ENCODE measurements around the gene MATK. TPM values are rescaled to one million over a fixed set of nuclear protein-coding genes. Genes with fewer than 3 reads are reported as not detected.

MATK gene
- total RNA-seq, 2 donors from 2014 or later: 5.4 to 6.4 TPM

GRCh38 chr19:3807574-3808354, 21.6 kb upstream of the MATK start:
- no peak overlapping the region for H3K4me3 ChIP-seq
- H3K9me3 ChIP-seq: no peaks in the 10 kb centered on the region
- H3K4me1 ChIP-seq (ENCODE audit: control insufficient read depth in 1 of 2, low read depth in 2 of 2): no peaks in the 10 kb centered on the region
- DNase-seq (ENCODE audit: low spot score) (no peak), ATAC-seq (ENCODE audit: insufficient number of reproducible peaks, low FRiP score, low read depth) (no peak)
- TF ChIP-seq CTCF (IDR thresholded peaks at IDR 0.05): no peak
- no peaks in the 10 kb centered on the region for H3K27me3 ChIP-seq (replicated peaks; ENCODE audit: insufficient read depth)
- no peaks in the 10 kb centered on the region for H3K36me3 ChIP-seq
- no peak overlapping the region for H3K27ac ChIP-seq

GRCh38 chr19:3807131-3807480, 20.9 kb upstream of the MATK start:
- Histone ChIP-seq H3K27ac (no peak overlapping the region), H3K4me1 (ENCODE audit: control insufficient read depth in 1 of 2, low read depth in 2 of 2) (no peaks in the 10 kb centered on the region), H3K27me3 (replicated peaks; ENCODE audit: insufficient read depth) (no peaks in the 10 kb centered on the region), H3K4me3 (no peak overlapping the region), H3K36me3 (no peaks in the 10 kb centered on the region), H3K9me3 (no peaks in the 10 kb centered on the region)
- DNase-seq (ENCODE audit: low spot score) (no peak), ATAC-seq (ENCODE audit: insufficient number of reproducible peaks, low FRiP score, low read depth) (no peak)
- TF ChIP-seq CTCF (IDR thresholded peaks at IDR 0.05): no peak

GRCh38 chr19:3805859-3806258, 19.7 kb upstream of the MATK start:
- TF ChIP-seq CTCF (IDR thresholded peaks at IDR 0.05): no peak
- DNase-seq (ENCODE audit: low spot score): no peak
- Histone ChIP-seq H3K9me3 (no peaks in the 10 kb centered on the region), H3K27ac (no peak overlapping the region), H3K27me3 (replicated peaks; ENCODE audit: insufficient read depth) (peaks cover 8% of the 10 kb centered on the region), H3K36me3 (no peaks in the 10 kb centered on the region), H3K4me1 (ENCODE audit: control insufficient read depth in 1 of 2, low read depth in 2 of 2) (peaks cover 9 to 11% of the 10 kb centered on the region in 2 donors), H3K4me3 (no peak overlapping the region)
- ATAC-seq (ENCODE audit: insufficient number of reproducible peaks, low FRiP score, low read depth): no peak

- DNase-seq (ENCODE audit: low spot score): no peak
- TF ChIP-seq CTCF (IDR thresholded peaks at IDR 0.05): no peak
- Histone ChIP-seq H3K27me3 (replicated peaks; ENCODE audit: insufficient read depth) (peaks cover 8% of the 10 kb centered on the region), H3K4me3 (no peak overlapping the region), H3K9me3 (no peaks in the 10 kb centered on the region), H3K36me3 (no peaks in the 10 kb centered on the region), H3K4me1 (ENCODE audit: control insufficient read depth in 1 of 2, low read depth in 2 of 2) (peaks cover 9 to 11% of the 10 kb centered on the region in 2 donors), H3K27ac (no peak overlapping the region)
- no peak for ATAC-seq (ENCODE audit: insufficient number of reproducible peaks, low FRiP score, low read depth)
Measured at GRCh38 chr19:3804429-3804828, 18.2 kb upstream of the MATK start.

GRCh38 chr19:3803986-3804385, 17.8 kb upstream of the MATK start:
- no peak for ATAC-seq (ENCODE audit: insufficient number of reproducible peaks, low FRiP score, low read depth)
- Histone ChIP-seq H3K4me1 (ENCODE audit: control insufficient read depth in 1 of 2, low read depth in 2 of 2) (peaks cover 9 to 11% of the 10 kb centered on the region in 2 donors), H3K27me3 (replicated peaks; ENCODE audit: insufficient read depth) (peaks cover 8% of the 10 kb centered on the region), H3K4me3 (no peak overlapping the region), H3K36me3 (no peaks in the 10 kb centered on the region), H3K27ac (no peak overlapping the region), H3K9me3 (no peaks in the 10 kb centered on the region)
- TF ChIP-seq CTCF (IDR thresholded peaks at IDR 0.05): no peak
- DNase-seq (ENCODE audit: low spot score): no peak

Measured in thoracic aorta (tissue), 2 donors.